Natural killer cell treated with Interleukin-12 subunit alpha and Interleukin-12 subunit beta and Interleukin-15 and Interleukin-18, amount 100 ng/mL, for 72 hours (primary cell): ENCODE data around the gene DYNLT4. TPM values are rescaled to one million over a fixed set of nuclear protein-coding genes. Genes with fewer than 3 reads are reported as not detected.
"Not testable (repeated sequence)": the region's sequence is repeated elsewhere in the genome, so short reads cannot be mapped to it uniquely, and the experiment has no call there.

Source experiments
- ATAC-seq, 2 donors: fragments of 150-1000 bp; cut with Tn5 transposase in 1 of 2; sonication (Bioruptor Pico), chemical (Tn5 transposase) in 1 of 2; 2 replicates each; pipeline ENCODE4 v1.10.0; 2021
- DNase-seq: peaks from one replicate; pipeline ENCODE4 v3.0.0; 2022; ENCODE audit warnings: low spot score
- H3K27ac Mint-ChIP-seq, 2 donors: 1 replicate in 1 of 2; 2 replicates in 1 of 2; pipeline ENCODE4 v1.8.0; 2022; ENCODE audit warnings: mixed read lengths in 2 of 2, mild to moderate bottlenecking in 1 of 2, moderate library complexity in 1 of 2
- H3K27me3 Mint-ChIP-seq, 2 donors: 1 replicate in 1 of 2; 2 replicates in 1 of 2; pipeline ENCODE4 v1.8.0; 2022; ENCODE audit warnings: mixed read lengths in 2 of 2
- H3K36me3 Mint-ChIP-seq: one replicate; pipeline ENCODE4 v1.8.0; 2022; ENCODE audit warnings: mixed read lengths
- H3K4me1 Mint-ChIP-seq, 2 donors: 1 replicate in 1 of 2; 2 replicates in 1 of 2; pipeline ENCODE4 v1.8.0; 2022; ENCODE audit warnings: low read depth in 2 of 2, mixed read lengths in 2 of 2, mild to moderate bottlenecking in 1 of 2
- H3K4me3 Mint-ChIP-seq: one replicate; pipeline ENCODE4 v1.8.0; 2022; ENCODE audit warnings: mixed read lengths
- H3K9me3 Mint-ChIP-seq: 2 replicates; pipeline ENCODE4 v1.8.0; 2022; ENCODE audit warnings: mixed read lengths
- total RNA-seq, 2 donors: library from RNA; stranded (reverse); gene quantifications; one replicate each; pipeline ENCODE4 v1.2.3, GENCODE V29; 2022

DYNLT4 gene
- total RNA-seq, 2 donors from 2014 or later, result not detected

DNA sequence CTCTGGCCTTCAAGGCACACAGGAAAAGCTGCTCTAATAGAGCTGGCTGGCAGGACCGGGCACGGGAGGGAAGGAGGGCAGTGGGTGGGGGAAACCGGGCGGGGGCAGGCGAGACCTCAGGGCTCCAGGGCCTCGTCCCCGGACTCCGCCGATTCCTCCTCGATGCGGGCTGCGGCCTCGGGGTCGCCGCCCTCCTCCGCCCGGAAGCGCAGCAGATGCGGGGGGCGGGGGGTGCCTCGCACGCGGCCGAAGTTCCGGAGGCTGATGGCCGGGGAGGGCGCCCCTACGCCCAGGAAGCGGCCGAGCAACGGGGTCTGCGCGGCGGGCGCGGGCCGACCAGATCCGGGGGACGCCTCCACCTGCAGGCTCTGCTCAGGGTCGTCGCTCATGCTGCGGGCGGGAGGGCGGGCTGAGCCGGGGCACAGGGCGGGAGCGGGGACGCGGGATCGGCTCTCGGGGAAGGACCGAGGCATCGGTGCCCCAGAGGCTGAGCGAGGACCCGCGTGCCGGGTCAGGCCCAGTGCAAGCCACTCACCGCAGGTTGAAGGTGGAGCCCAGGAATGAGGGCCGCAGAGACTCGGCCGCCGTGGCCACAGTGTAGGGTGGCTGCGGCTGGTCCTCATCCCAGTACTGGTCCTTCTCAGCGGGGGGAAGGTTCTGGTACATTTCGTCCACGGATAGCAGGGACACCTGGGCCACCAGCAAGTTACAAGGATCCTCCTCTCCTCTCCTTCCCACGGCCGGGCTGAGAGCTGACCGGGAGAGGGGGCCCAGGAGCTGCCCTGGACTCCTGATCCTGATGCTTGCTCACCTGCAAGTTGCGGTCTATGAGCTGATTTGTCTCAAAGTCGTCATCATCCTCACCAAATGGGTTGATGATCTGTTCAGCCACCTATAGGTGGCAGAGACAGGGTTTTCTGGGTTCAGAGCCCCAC, 22.8 kb downstream of the DYNLT4 start:
- DNase-seq, result no peak
- Mint-ChIP-seq H3K9me3 (no peaks in the 10 kb centered on the region), H3K4me3 (peak overlapping the region; percentile 76), H3K4me1 (peaks cover 26 to 28% of the 10 kb centered on the region in 2 donors), H3K27ac (peak overlapping the region; percentile 51 to 85), H3K36me3 (peaks cover 15% of the 10 kb centered on the region), H3K27me3 (no peaks in the 10 kb centered on the region)
- peak; percentile 61 to 64 for ATAC-seq

DNA sequence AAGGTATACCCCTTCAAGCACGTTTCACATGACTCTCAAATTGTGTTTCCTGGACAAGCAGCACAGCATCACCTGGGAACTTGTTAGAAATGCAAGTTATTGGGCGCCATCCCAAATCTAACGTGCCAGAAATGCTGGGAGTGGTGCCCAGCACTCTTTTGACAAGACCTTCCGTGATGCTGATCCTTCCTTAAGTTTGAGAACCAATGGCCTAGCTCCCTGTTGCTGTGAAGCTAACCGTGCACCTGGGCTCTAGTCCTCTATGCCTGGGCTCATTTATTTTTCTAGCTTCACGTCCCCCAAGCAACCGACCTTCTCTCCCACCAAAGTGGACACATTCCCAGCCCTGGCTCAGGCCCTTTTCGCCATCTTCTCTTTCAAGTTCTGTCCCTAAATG, 23.5 kb downstream of the DYNLT4 start:
- Mint-ChIP-seq H3K36me3 (peaks cover 20% of the 10 kb centered on the region), H3K9me3 (no peaks in the 10 kb centered on the region), H3K27me3 (no peaks in the 10 kb centered on the region), H3K27ac (peak overlapping the region; percentile 43 to 53), H3K4me1 (peaks cover 28 to 30% of the 10 kb centered on the region in 2 donors), H3K4me3 (peak overlapping the region; percentile 76)
- DNase-seq (no peak), ATAC-seq (no peak)

DNA sequence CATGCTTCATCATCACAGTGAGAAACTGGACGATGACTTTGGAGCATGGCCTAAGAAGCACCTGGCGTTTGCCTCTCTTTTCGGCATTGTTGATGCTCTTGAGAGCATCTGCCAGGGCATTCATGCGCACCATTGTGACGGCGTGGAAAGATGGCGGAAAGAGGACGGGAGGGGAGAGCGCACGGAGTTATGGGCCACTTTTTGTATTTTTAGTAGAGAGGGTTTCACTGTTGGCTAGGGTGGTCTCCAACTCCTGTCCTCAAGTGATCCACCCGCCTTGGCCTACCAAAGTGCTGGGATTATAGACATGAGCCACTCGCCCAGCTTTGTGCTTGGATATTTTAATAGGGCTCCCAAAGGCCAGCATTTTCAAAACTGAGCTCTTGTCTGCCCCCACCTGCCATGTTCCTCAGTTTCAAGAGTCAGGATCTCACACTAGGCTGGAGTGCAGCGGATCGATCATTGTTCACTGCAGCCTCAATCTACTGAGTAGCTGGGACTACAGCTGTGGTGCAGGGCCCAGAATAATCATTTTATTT, 26.5 kb downstream of the DYNLT4 start:
- Mint-ChIP-seq H3K4me1 (peaks cover 43 to 52% of the 10 kb centered on the region in 2 donors), H3K27ac (no peak overlapping the region), H3K9me3 (no peaks in the 10 kb centered on the region), H3K4me3 (no peak overlapping the region), H3K36me3 (peaks cover 38% of the 10 kb centered on the region), H3K27me3 (no peaks in the 10 kb centered on the region)
- no peak for ATAC-seq
- DNase-seq, result no peak

DNA sequence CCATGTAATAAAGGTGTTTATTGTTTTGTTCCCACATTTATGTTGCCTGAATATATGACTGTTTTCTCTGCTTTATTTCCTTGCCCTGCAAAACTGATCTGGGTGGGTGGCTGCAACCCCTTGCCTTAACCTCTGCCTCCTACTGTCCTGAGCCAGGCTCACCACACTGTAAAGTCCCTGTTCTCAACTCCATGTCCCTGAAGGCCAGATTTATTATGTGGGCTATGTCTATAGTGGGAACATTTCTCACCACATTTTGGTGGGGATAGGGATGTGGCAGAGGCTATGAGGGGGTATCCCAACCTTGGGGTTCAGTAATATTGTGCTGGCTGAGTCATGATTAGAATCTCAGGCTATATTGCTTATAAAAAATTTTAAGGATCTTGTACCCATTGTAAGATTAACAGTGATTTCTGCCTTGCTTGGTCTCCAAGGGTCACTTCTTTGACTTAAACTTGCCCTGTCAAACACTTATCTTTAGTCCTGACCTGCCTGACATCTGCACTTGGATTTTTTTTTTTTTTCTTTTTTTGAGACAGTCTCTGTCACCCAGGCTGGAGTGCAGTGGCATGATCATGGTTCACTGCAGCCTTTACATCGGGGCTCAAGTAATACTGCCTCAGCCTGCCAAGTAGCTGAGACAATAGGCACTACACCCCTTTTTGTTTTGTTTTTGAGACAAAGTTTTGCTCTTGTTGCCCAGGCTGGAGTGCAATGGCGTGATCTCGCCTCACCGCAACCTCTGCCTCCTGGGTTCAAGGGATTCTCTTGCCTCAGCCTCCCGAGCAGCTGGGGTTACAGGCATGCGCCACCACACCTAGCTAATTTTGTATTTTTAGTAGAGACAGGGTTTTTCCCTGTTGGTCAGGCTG, 28.2 kb downstream of the DYNLT4 start:
- Mint-ChIP-seq H3K36me3 (peaks cover 42% of the 10 kb centered on the region), H3K4me1 (peaks cover 42 to 51% of the 10 kb centered on the region in 2 donors), H3K9me3 (no peaks in the 10 kb centered on the region), H3K27me3 (no peaks in the 10 kb centered on the region), H3K27ac (peak overlapping the region; percentile 45 to 95), H3K4me3 (peak overlapping the region; percentile 75)
- DNase-seq (peak; percentile 16), ATAC-seq (no peak)

DNA sequence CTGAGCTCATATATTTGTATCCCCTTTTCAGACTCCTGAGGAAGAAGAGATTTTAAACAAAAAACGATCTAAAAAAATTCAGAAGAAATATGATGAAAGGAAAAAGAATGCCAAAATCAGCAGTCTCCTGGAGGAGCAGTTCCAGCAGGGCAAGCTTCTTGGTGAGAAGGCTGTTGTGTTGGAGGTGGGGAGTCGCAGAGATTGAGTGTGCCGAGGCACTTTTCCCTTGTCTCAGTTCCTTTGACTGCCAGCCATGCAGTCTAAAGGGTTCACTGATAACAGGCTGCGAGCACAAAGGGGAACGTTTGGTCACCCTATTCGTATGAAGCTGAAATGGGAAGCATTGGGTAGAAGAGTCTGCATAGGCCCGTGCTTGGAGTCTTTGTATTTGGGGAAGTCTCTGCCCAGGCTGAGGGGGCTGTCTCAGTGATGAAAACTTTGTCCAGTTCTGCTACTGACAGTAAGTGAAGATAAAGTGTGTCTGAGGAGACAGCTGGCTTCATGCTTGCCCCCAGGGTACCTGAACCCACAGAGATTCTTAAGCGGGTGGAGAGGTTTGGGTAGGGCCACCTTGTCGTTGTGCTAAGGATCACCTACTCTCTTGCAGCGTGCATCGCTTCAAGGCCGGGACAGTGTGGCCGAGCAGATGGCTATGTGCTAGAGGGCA, 29.0 kb downstream of the DYNLT4 start:
- DNase-seq (peak; percentile 25), ATAC-seq (no peak)
- Mint-ChIP-seq H3K36me3 (peaks cover 42% of the 10 kb centered on the region), H3K27ac (peak overlapping the region; percentile 93 to 95), H3K27me3 (no peaks in the 10 kb centered on the region), H3K4me3 (peak overlapping the region; percentile 97), H3K9me3 (no peaks in the 10 kb centered on the region), H3K4me1 (peaks cover 38 to 45% of the 10 kb centered on the region in 2 donors)

DNA sequence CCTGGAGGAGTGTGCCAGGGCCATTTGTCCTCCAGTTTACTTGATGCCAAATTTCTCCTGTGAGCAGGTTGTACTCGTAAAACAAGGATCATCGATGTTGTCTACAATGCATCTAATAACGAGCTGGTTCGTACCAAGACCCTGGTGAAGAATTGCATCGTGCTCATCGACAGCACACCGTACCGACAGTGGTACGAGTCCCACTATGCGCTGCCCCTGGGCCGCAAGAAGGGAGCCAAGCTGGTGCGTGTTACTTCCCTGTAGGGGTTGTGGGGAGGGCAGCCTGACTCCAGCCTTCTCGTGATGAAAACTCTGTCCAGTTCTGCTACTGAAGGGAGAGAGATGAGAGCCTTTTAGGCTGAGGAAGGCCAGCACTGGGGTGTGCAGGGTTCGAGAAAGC, 29.6 kb downstream of the DYNLT4 start:
- Mint-ChIP-seq H3K4me1 (peaks cover 38 to 45% of the 10 kb centered on the region in 2 donors), H3K36me3 (peaks cover 42% of the 10 kb centered on the region), H3K27me3 (no peaks in the 10 kb centered on the region), H3K4me3 (peak overlapping the region; percentile 97), H3K9me3 (no peaks in the 10 kb centered on the region), H3K27ac (peak overlapping the region; percentile 93 to 95)
- peak; percentile 16 for DNase-seq
- no peak for ATAC-seq

DNA sequence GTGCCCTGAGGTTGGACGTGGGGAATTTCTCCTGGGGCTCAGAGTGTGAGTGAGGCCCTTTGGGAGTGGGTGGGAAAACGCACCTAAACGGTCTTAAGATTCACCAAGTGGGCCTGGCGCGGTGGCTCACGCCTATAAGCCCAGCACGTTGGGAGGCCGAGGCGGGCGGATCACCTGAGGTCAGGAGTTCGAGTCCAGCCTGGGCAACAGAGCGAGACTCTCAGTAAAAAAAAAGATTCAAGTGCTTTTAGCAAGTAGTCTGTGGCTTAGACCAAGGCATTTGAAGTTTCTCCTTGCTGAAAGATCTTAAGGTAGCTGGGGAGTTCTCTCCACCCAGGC, 30.5 kb downstream of the DYNLT4 start:
- Mint-ChIP-seq H3K27ac (peak overlapping the region; percentile 93 to 95), H3K4me3 (peak overlapping the region; percentile 97), H3K4me1 (peaks cover 38 to 45% of the 10 kb centered on the region in 2 donors), H3K27me3 (no peaks in the 10 kb centered on the region), H3K36me3 (peaks cover 41% of the 10 kb centered on the region), H3K9me3 (no peaks in the 10 kb centered on the region)
- DNase-seq, result peak; percentile 60
- ATAC-seq, result no peak

DNA sequence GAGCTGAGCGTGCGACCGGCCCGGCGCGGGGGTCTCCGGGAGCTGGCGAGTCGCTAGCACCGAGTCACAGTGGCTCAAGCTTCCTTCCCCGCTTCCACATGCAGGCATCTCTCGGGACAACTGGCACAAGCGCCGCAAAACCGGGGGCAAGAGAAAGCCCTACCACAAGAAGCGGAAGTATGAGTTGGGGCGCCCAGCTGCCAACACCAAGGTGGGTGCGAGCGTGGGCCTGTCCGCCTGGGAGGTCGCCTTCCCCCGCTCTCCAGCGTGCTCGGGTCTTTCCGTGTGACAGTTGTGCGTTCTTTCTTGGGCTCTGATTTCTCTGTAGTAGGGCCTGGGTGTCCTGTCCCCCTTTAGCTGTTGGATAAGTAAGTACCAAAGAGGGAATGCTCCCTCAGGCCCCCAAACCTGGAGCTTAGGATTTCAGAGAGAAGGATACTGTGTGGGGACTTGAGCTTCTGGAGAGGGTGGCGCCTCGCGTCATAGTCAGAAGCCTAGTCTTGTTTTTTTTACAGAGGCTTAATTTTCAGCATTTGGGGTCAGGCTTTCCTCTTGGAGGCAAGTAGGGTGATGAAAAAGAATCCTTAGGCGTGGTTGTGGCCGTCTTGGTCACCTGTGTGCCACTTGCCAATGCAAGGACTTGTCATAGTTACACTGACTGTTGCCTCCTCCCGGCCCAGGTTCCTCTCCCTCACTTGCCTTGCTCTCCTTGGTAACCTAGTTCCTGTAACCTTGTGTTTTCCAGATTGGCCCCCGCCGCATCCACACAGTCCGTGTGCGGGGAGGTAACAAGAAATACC, 31.0 kb downstream of the DYNLT4 start:
- Mint-ChIP-seq H3K9me3 (no peaks in the 10 kb centered on the region), H3K36me3 (peaks cover 35% of the 10 kb centered on the region), H3K27ac (peak overlapping the region; percentile 93 to 95), H3K27me3 (no peaks in the 10 kb centered on the region), H3K4me3 (peak overlapping the region; percentile 97), H3K4me1 (peaks cover 33 to 39% of the 10 kb centered on the region in 2 donors)
- DNase-seq (peak; percentile 62), ATAC-seq (peak; percentile 46 to 53)

DNA sequence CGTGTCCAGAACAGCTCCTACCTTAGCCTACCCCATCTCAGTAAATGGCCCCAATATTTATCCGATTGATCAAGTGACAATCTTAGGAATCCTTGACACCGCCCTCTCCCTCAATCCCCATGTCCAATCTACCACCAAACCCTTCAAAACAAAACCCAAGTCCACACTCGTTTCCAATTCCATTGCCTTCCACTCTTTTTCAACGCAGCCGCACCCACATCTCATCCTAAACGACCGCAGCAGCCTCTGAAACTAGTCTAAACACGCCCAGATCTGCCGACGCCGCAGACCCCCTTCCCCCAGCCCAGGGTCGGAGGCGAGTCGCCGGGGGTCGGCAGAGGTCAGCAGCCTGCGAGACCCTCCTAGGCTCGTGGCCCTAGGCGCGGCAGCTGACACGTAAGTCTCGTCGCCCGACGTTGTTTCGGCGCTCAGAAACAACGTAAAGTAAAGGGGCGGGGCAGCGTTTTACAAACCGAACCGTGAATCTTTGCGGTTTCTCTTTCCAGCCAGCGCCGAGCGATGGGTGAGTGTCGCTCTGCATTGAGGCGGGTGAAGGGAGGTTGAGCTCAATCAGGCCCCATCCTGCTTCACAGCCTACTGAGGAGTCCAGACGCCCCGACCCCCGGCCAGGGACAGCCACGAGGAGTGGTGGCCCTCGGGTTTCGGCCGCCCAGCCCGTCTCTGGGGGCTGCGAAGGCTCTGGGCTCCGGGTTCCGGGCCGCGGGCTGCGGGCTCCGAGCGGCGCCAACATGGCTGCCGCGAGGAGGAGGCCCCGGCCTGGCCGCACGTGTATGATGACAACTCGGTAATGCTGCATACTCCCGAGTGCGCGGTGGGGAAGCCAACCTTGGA, 31.8 kb downstream of the DYNLT4 start, which contains the start of gene RPS8:
Gene RPS8, plus strand, starts transcription at position 463 of the 852 bp plus-strand sequence. Its CDS starts 57 bp downstream, at position 520.
- no peaks in the 10 kb centered on the region for H3K9me3 Mint-ChIP-seq

DNA sequence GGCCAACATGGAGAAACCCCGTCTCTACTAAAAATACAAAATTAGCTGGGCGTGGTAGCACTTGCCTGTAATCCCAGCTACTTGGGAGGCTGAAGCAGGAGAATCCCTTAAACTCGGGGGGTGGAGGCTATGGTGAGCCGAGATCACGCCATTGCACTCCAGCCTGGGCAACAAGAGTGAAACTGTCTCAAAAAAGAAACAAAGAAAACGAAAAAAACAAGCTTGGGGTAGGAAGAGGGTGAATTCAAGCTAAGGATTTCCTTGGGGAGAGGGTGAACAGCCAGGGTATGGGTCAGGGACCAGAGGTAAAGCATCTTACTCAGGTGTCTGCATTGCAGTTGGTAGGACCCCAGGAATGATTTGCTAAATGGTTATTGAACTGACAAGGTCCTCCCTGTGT, 40.7 kb downstream of the DYNLT4 start:
- H3K27me3 Mint-ChIP-seq, H3K4me3 Mint-ChIP-seq, ATAC-seq, H3K36me3 Mint-ChIP-seq, H3K27ac Mint-ChIP-seq, H3K9me3 Mint-ChIP-seq, H3K4me1 Mint-ChIP-seq, DNase-seq: not testable (repeated sequence)

More for the DNA sequence above, 31.8 kb downstream of the DYNLT4 start, which contains the start of gene RPS8:
- Mint-ChIP-seq H3K27me3 (no peaks in the 10 kb centered on the region), H3K4me3 (peak within 1 kb of the TSS; percentile 97), H3K27ac (peak within 1 kb of the TSS; percentile 93 to 95), H3K4me1 (peaks cover 30 to 39% of the 10 kb centered on the region in 2 donors), H3K36me3 (peaks cover 29% of the 10 kb centered on the region)
- peak; percentile 90 to 94 for ATAC-seq
- DNase-seq, result peak; percentile 92

DNA sequence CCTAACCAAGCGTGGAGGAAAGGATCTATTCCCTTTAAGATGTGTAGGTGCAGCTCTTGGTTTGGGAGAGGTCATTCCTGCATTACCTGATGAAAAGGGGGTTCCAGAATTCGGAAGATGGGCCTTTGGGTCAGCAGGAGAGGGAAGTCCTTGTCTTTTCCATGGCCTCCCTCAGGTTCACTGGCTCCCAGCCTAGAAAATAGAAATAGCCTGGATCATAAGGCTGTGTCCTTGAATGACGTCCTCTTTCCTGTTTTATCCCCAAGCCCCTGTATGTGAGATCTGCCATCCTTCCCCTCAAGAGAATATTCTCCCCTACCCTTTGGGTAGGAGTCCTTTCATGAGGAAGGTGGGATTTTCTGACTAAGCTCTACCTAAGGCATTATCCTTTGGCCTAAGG, 46.3 kb downstream of the DYNLT4 start:
- Mint-ChIP-seq H3K36me3 (peaks cover 14% of the 10 kb centered on the region), H3K9me3 (no peaks in the 10 kb centered on the region), H3K4me1 (peaks cover 10% of the 10 kb centered on the region in 2 donors), H3K27ac (no peak overlapping the region), H3K27me3 (no peaks in the 10 kb centered on the region), H3K4me3 (no peak overlapping the region)
- DNase-seq (no peak), ATAC-seq (no peak)

DNA sequence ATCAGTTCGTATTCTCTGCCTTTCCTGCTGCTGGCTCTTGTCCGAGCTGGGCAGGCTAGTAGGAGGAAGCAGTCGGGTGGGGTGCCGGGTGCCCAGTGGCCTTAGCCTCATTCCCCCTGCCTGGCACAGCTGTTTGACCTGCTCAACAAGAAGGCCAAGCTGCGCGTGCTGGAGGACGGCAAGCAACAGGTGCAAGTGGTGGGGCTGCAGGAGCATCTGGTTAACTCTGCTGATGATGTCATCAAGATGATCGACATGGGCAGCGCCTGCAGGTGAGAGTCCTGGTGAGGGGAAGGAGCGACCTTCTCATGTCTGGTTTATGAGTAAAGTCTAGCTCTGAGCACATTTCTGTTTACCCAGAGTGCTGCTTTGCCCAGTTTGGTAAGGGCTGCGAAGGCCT, 48.1 kb downstream of the DYNLT4 start:
- no peak for ATAC-seq
- peaks cover 10% of the 10 kb centered on the region in 2 donors for H3K4me1 Mint-ChIP-seq
- no peaks in the 10 kb centered on the region for H3K27me3 Mint-ChIP-seq
- DNase-seq, result no peak
- H3K9me3 Mint-ChIP-seq, result no peaks in the 10 kb centered on the region
- no peak overlapping the region for H3K27ac Mint-ChIP-seq
- H3K36me3 Mint-ChIP-seq, result peaks cover 15% of the 10 kb centered on the region
- H3K4me3 Mint-ChIP-seq, result no peak overlapping the region
